ENCODE results near the gene PPP1R7. TPM values are rescaled to one million over a fixed set of nuclear protein-coding genes. Genes with fewer than 3 reads are reported as not detected.
A peak's percentile ranks its signal among the peaks of the same experiment; 100 is the strongest.

Gene PPP1R7
- total RNA-seq, 1 donor from 2014 or later: 60.7 TPM

DNA sequence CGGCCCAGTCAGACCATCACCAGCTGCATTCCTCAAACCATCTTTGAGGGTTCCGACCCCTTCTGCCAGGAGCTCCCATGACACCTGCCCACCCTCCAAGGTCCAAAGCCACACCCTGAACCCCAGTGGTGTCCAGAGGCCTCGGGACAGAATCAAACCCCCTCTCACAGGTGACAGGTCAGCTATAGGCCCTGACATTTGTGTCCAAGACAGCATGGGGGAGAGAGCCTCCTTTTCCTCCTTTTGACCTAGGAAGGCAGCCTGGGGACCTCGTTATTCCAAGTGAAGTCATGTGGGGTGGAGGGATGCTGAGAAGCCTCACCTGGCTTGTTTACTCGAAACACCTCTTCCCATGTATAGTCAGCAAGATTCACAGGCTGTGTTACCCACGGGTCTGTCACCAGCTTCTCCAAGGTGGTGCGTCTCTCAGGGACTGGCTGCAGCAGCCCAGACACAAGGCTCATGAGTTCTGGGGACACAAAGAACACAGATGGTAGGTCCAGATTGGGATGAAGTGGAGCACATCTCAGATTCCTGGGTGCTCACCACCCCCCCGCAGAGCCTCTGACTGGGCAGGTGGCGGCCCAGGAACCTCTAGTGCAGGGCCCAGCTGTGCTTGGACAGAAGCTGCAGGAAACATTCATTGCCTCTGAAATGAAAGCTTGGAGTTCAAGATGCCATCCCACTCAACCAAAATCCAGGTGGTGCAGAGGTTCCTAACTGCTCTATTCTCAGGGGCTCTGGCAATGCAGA is 43.1 kb upstream of the PPP1R7 start:
- peaks cover 11% of the 10 kb centered on the region for H3K4me1 ChIP-seq
- no peaks in the 10 kb centered on the region for H3K9me3 ChIP-seq
- DNase-seq: no peak
- H3K27ac ChIP-seq: no peak overlapping the region
- no peaks in the 10 kb centered on the region for H3K36me3 ChIP-seq
- ATAC-seq: no peak
- TF ChIP-seq, protein P1, sequence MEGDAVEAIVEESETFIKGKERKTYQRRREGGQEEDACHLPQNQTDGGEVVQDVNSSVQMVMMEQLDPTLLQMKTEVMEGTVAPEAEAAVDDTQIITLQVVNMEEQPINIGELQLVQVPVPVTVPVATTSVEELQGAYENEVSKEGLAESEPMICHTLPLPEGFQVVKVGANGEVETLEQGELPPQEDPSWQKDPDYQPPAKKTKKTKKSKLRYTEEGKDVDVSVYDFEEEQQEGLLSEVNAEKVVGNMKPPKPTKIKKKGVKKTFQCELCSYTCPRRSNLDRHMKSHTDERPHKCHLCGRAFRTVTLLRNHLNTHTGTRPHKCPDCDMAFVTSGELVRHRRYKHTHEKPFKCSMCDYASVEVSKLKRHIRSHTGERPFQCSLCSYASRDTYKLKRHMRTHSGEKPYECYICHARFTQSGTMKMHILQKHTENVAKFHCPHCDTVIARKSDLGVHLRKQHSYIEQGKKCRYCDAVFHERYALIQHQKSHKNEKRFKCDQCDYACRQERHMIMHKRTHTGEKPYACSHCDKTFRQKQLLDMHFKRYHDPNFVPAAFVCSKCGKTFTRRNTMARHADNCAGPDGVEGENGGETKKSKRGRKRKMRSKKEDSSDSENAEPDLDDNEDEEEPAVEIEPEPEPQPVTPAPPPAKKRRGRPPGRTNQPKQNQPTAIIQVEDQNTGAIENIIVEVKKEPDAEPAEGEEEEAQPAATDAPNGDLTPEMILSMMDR (IDR thresholded peaks at IDR 0.05): no peak
- no peak overlapping the region for H3K4me3 ChIP-seq
- intact Hi-C loops (cut with DNase I): no loop called here
- H3K27me3 ChIP-seq: no peaks in the 10 kb centered on the region

DNA sequence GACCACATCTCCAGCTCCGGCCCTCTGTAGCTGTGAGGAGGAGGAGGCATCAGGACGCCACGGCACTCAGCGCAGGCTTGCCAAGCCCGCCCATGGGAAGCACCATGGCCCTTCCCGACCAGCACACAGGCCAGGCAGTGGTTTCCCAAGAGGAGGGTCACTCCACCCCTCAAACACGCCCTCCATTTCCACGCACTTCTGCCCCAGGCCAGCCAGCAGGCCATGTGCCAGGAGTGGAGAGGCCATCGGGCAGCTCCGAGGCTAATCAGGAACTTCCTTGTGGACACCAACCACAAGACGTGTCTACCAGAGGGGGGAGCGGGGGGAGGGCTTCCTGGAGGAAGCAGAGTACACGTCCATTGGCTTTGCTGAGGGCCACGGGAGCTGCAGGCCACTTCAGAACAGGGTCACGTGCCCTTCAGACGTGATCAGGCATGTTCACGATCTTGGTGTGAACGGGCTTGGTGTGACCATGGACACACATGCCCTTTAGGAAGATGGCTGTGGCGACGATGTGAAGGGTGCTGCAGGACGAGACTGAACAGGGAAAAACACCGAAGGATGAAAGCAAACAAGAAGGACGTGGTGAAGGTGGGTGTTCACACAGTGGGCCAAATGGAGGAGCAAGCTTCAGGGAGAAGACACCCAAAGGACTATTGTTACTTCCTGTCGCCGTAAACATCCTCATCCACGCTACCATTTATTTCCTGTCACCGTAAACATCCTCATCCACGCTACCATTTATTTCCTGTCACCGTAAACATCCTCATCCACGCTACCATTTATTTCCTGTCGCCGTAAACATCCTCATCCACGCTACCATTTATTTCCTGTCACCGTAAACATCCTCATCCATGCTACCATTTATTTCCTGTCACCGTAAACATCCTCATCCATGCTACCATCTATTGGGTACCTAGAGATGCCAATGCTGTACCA is 41.7 kb upstream of the PPP1R7 start:
- peak; percentile 49 for ATAC-seq
- TF ChIP-seq, protein P1 (IDR thresholded peaks at IDR 0.05): no peak
- intact Hi-C loops (cut with DNase I): no loop called here
- peaks cover 4% of the 10 kb centered on the region for H3K4me1 ChIP-seq
- H3K27me3 ChIP-seq: no peaks in the 10 kb centered on the region
- no peak overlapping the region for H3K27ac ChIP-seq
- DNase-seq: no peak
- H3K36me3 ChIP-seq: no peaks in the 10 kb centered on the region
- H3K4me3 ChIP-seq: no peak overlapping the region
- H3K9me3 ChIP-seq: no peaks in the 10 kb centered on the region

DNA sequence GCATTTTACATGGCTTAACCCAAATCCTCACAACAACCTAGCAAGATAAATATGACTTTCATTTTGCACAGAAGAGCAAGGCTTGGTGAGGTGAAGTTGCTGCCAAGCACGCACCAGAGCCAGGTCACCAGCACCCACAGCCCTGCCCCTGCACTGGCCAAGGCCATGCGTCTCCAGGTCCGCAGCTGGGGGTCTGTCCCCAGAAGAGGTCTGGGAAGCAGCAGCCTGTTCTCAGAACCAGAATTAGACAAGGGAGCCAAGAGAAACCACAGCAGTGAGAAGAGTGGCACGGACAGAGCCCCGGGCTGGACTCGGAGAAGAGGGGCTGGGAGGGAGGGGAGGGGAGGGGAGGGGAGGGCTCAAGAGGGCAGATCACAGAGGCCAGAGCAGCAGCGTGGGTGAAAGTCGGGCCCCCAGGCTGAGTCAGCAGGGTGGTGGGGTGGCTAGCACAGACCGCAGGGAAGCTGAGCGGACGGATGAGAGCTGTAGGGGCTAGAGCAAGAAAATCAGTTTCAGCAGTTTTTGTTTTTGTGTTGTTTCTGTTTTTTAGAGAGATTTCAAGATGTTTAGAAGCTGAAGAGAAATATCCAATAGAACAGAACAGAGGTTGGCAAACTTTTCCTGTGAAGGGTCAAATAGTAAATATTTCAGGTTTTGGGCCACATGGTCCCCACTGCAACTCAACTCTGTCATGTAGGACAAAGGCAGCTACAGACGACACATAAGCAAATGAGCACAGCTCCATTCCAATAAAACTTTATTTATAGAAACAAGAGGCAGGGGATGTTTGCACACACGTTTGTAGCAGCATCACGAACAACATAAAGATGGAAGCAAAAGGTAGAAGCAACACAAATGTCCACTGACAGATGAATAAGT is 40.8 kb upstream of the PPP1R7 start:
- H3K27me3 ChIP-seq: no peaks in the 10 kb centered on the region
- no peaks in the 10 kb centered on the region for H3K4me1 ChIP-seq
- intact Hi-C loops (cut with DNase I): no loop called here
- DNase-seq (no peak), ATAC-seq (no peak)
- H3K9me3 ChIP-seq: no peaks in the 10 kb centered on the region
- no peaks in the 10 kb centered on the region for H3K36me3 ChIP-seq
- no peak overlapping the region for H3K27ac ChIP-seq
- TF ChIP-seq, protein P1 (IDR thresholded peaks at IDR 0.05): no peak
- no peak overlapping the region for H3K4me3 ChIP-seq

DNA sequence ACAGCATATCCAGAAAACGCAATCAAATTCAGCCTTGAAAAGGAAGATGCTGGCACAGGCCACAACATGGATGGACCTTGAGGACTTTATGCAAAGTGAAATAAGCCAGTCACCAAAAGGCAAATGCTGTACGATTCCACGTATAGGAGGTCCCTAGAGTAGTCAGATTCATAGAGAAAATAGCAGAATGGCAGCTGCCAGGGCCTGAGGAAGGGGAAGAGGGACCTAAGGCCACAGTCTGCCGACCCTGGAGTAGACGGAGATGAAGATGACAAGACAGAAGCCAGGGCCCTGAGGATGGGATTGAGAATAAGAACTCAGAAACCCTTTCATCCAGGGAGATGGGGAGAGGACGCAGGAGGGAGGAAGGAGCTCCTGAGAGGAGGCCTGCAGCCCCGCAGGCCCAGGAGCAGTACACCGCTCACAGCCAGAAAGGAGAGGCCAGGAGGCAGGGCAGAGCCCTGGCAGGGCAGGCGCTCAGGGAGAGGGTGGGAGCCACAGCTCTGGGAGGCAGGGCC is 40.1 kb upstream of the PPP1R7 start:
- Histone ChIP-seq H3K27ac (no peak overlapping the region), H3K4me1 (no peaks in the 10 kb centered on the region), H3K4me3 (no peak overlapping the region), H3K9me3 (no peaks in the 10 kb centered on the region), H3K27me3 (no peaks in the 10 kb centered on the region), H3K36me3 (no peaks in the 10 kb centered on the region)
- DNase-seq: no peak
- TF ChIP-seq, protein P1 (IDR thresholded peaks at IDR 0.05): no peak
- no peak for ATAC-seq
- intact Hi-C loops (cut with DNase I): no loop called here

Measured in upper lobe of right lung (tissue), 1 donor.